Caco-2 (cell line): ENCODE results near the gene BTD. TPM values are rescaled to one million over a fixed set of nuclear protein-coding genes. Genes with fewer than 3 reads are reported as not detected.

Source experiments
- BruUV-seq: library from RNA; stranded (reverse); fragments of 400-500 nt; replicated peaks from 2 replicates; lab custom pipeline; 2021; lab: Mats Ljungman, UMichigan
- CTCF ChIA-PET: fragments of 300-600 bp; sonication (Branson Sonifier 250); formaldehyde crosslinking; loops from one replicate; lab custom pipeline; 2022; ENCODE audit warnings: antibody characterized with exemption; lab: Charles Lee
- POLR2A ChIA-PET: fragments of 300-600 bp; sonication (Branson Sonifier 250); formaldehyde crosslinking; loops from one replicate; lab custom pipeline; 2022; ENCODE audit warnings: antibody characterized with exemption; lab: Charles Lee
- DNase-seq, 2 experiments: peaks; one replicate each; pipeline versions ENCODE4 v3.0.0 to v3.0.0-alpha.2; 2020 to 2022
- H3K27me3 ChIP-seq: replicated peaks from 2 replicates; pipeline ENCODE4 v1.6.0; 2011; ENCODE audit warnings: low read length; ENCODE audit not compliant: control insufficient read depth, insufficient read depth
- H3K36me3 ChIP-seq: 2 replicates; pipeline ENCODE4 v1.5.1; 2011; ENCODE audit warnings: low read length; ENCODE audit not compliant: control insufficient read depth, insufficient read depth
- H3K4me1 ChIP-seq: fragments of 250-450 bp; sonication (Bioruptor Pico); 2 replicates; pipeline ENCODE4 v1.5.1; 2020; ENCODE audit warnings: mild to moderate bottlenecking
- H3K4me3 ChIP-seq: 2 replicates; pipeline ENCODE4 v1.5.1; 2011; ENCODE audit warnings: low read depth, mild to moderate bottlenecking, control low read depth, low read length
- H3K9me3 ChIP-seq: fragments of 250-450 bp; sonication (Bioruptor Pico); 2 replicates; pipeline ENCODE4 v1.5.1; 2020; ENCODE audit warnings: mild to moderate bottlenecking, moderate library complexity
- H3K27ac Mint-ChIP-seq: one replicate; pipeline ENCODE4 v1.8.0; 2022; ENCODE audit warnings: mixed read lengths; ENCODE audit not compliant: unreplicated experiment
- H3K27me3 Mint-ChIP-seq: one replicate; pipeline ENCODE4 v1.8.0; 2022; ENCODE audit warnings: mixed read lengths; ENCODE audit not compliant: insufficient read depth, unreplicated experiment
- H3K36me3 Mint-ChIP-seq: one replicate; pipeline ENCODE4 v1.8.0; 2022; ENCODE audit warnings: mild to moderate bottlenecking, mixed read lengths; ENCODE audit not compliant: insufficient read depth, unreplicated experiment
- H3K4me1 Mint-ChIP-seq: one replicate; pipeline ENCODE4 v1.8.0; 2022; ENCODE audit warnings: low read depth, mixed read lengths; ENCODE audit not compliant: unreplicated experiment
- H3K4me3 Mint-ChIP-seq: one replicate; pipeline ENCODE4 v1.8.0; 2022; ENCODE audit warnings: mild to moderate bottlenecking, moderate library complexity, mixed read lengths; ENCODE audit not compliant: unreplicated experiment
- H3K9me3 Mint-ChIP-seq: one replicate; pipeline ENCODE4 v1.8.0; 2022; ENCODE audit warnings: mixed read lengths; ENCODE audit not compliant: unreplicated experiment
- CTCF ChIP-seq, 2 experiments: fragments of 200-600 bp in 1 of 2; IDR thresholded peaks; 1 replicate in 1 of 2; 2 replicates in 1 of 2; pipeline versions ENCODE4 v1.5.1 to v1.8.0; 2011 to 2022; ENCODE audit warnings: antibody characterized with exemption in 1 of 2, control low read depth in 1 of 2, inconsistent platforms in 1 of 2, low read depth in 1 of 2, low read length in 1 of 2, mild to moderate bottlenecking in 1 of 2, moderate library complexity in 1 of 2; ENCODE audit not compliant: insufficient read depth in 1 of 2, severe bottlenecking in 1 of 2, unreplicated experiment in 1 of 2
- intact Hi-C: fragments of 100-400 bp; cut with micrococcal nuclease; formaldehyde crosslinking; loops from one replicate; pipeline ENCODE4 v1.10.0; 2022; ENCODE audit not compliant: unreplicated experiment
- total RNA-seq: library from RNA; stranded (reverse); gene quantifications from 2 replicates; pipeline ENCODE4 v1.2.3, GENCODE V29; 2022

BTD gene
- total RNA-seq, 1 experiment from 2014 or later: 11.8 TPM

- CTCF ChIA-PET: no interaction called here
- no peak overlapping the region for H3K4me3 ChIP-seq
- no peaks in the 10 kb centered on the region for H3K27me3 Mint-ChIP-seq
- no TSS peak for BruUV-seq
- DNase-seq: no peak
- intact Hi-C loops: no loop called here
- H3K36me3 Mint-ChIP-seq: no peaks in the 10 kb centered on the region
- no peaks in the 10 kb centered on the region for H3K27me3 ChIP-seq
- no peak for TF ChIP-seq CTCF (IDR thresholded peaks at IDR 0.05; ENCODE audit: insufficient read depth in 1 of 2, low read depth in 1 of 2, low read length in 1 of 2, severe bottlenecking in 1 of 2, unreplicated experiment in 1 of 2)
- H3K4me3 Mint-ChIP-seq: no peak overlapping the region
- H3K36me3 ChIP-seq: no peaks in the 10 kb centered on the region
- no peaks in the 10 kb centered on the region for H3K4me1 ChIP-seq
- no peaks in the 10 kb centered on the region for H3K4me1 Mint-ChIP-seq
- no peaks in the 10 kb centered on the region for H3K9me3 Mint-ChIP-seq
- H3K27ac Mint-ChIP-seq: no peak overlapping the region
- H3K9me3 ChIP-seq: no peaks in the 10 kb centered on the region
- POLR2A ChIA-PET: no interaction called here
Observed at GRCh38 chr3:15633159-15633558, 31.6 kb downstream of the BTD start.

GRCh38 chr3:15633766-15634598 lies 32.4 kb downstream of the BTD start:
- Mint-ChIP-seq H3K27me3 (no peaks in the 10 kb centered on the region), H3K36me3 (no peaks in the 10 kb centered on the region), H3K4me1 (no peaks in the 10 kb centered on the region), H3K9me3 (no peaks in the 10 kb centered on the region), H3K4me3 (no peak overlapping the region), H3K27ac (no peak overlapping the region)
- no peak for TF ChIP-seq CTCF (IDR thresholded peaks at IDR 0.05; ENCODE audit: insufficient read depth in 1 of 2, low read depth in 1 of 2, low read length in 1 of 2, severe bottlenecking in 1 of 2, unreplicated experiment in 1 of 2)
- Histone ChIP-seq H3K27me3 (no peaks in the 10 kb centered on the region), H3K4me3 (no peak overlapping the region), H3K4me1 (no peaks in the 10 kb centered on the region), H3K9me3 (no peaks in the 10 kb centered on the region), H3K36me3 (no peaks in the 10 kb centered on the region)
- no TSS peak for BruUV-seq
- no peak for DNase-seq
- ChIA-PET CTCF (no interaction called here), POLR2A (no interaction called here)
- intact Hi-C loops: no loop called here

- POLR2A ChIA-PET: no interaction called here
- H3K27me3 ChIP-seq: no peaks in the 10 kb centered on the region
- H3K4me1 ChIP-seq: no peaks in the 10 kb centered on the region
- no peaks in the 10 kb centered on the region for H3K9me3 ChIP-seq
- BruUV-seq: no TSS peak
- no peak overlapping the region for H3K27ac Mint-ChIP-seq
- no peaks in the 10 kb centered on the region for H3K36me3 Mint-ChIP-seq
- DNase-seq: no peak
- no peaks in the 10 kb centered on the region for H3K27me3 Mint-ChIP-seq
- H3K9me3 Mint-ChIP-seq: no peaks in the 10 kb centered on the region
- no peaks in the 10 kb centered on the region for H3K36me3 ChIP-seq
- intact Hi-C loops: no loop called here
- no peak for TF ChIP-seq CTCF (IDR thresholded peaks at IDR 0.05; ENCODE audit: insufficient read depth in 1 of 2, low read depth in 1 of 2, low read length in 1 of 2, severe bottlenecking in 1 of 2, unreplicated experiment in 1 of 2)
- no peak overlapping the region for H3K4me3 ChIP-seq
- no peaks in the 10 kb centered on the region for H3K4me1 Mint-ChIP-seq
- no peak overlapping the region for H3K4me3 Mint-ChIP-seq
- CTCF ChIA-PET: no interaction called here
Observed at GRCh38 chr3:15634671-15635070, 33.1 kb downstream of the BTD start.
